Stimulated activated CD8-positive, alpha-beta memory T cell treated with anti-CD3 and anti-CD28 coated beads, Interleukin-15, amount 100 ng/mL, for 1 hour (primary cell): ENCODE results near the gene NNAT.
"Not testable (repeated sequence)": the region's sequence is repeated elsewhere in the genome, so short reads cannot be mapped to it uniquely, and the experiment has no call there.

Experiments
- DNase-seq: peaks from one replicate; pipeline ENCODE4 v3.0.0-alpha.2; 2020; ENCODE audit warnings: low read depth

Gene NNAT

GRCh38 chr20:37521061-37521771 is at the start of gene NNAT:
Gene NNAT (plus strand): TSS chr20:37521250. CDS start chr20:37521332, 82 bp downstream.
- DNase-seq, result no peak

GRCh38 chr20:37471741-37472235 is 49.3 kb upstream of the NNAT start:
- no peak for DNase-seq

- not testable (repeated sequence) for DNase-seq
Measured at GRCh38 chr20:37472435-37472834, 48.6 kb upstream of the NNAT start.

GRCh38 chr20:37473249-37474000 is 47.6 kb upstream of the NNAT start:
- DNase-seq, result no peak

GRCh38 chr20:37474386-37474785 is 46.7 kb upstream of the NNAT start:
- DNase-seq, result no peak

GRCh38 chr20:37475252-37475651 is 45.8 kb upstream of the NNAT start:
- DNase-seq, result no peak

GRCh38 chr20:37477041-37477440 is 44.0 kb upstream of the NNAT start:
- no peak for DNase-seq

- no peak for DNase-seq
Measured at GRCh38 chr20:37479266-37479665, 41.8 kb upstream of the NNAT start.

GRCh38 chr20:37479925-37480691 is 40.9 kb upstream of the NNAT start:
- DNase-seq, result no peak

GRCh38 chr20:37480919-37481318 is 40.1 kb upstream of the NNAT start:
- DNase-seq, result no peak

- DNase-seq, result no peak
Measured at GRCh38 chr20:37481610-37482009, 39.4 kb upstream of the NNAT start.

GRCh38 chr20:37484331-37484730 is 36.7 kb upstream of the NNAT start:
- DNase-seq, result no peak

- DNase-seq, result not testable (repeated sequence)
Measured at GRCh38 chr20:37486209-37486608, 34.8 kb upstream of the NNAT start.

GRCh38 chr20:37490663-37491350 is 30.2 kb upstream of the NNAT start:
- no peak for DNase-seq

GRCh38 chr20:37492096-37492625 is 28.9 kb upstream of the NNAT start:
- DNase-seq, result no peak

GRCh38 chr20:37492945-37493344 is 28.1 kb upstream of the NNAT start:
- no peak for DNase-seq

- no peak for DNase-seq
Measured at GRCh38 chr20:37494301-37494700, 26.7 kb upstream of the NNAT start.

GRCh38 chr20:37494796-37495195 is 26.3 kb upstream of the NNAT start:
- DNase-seq, result no peak

- no peak for DNase-seq
Measured at GRCh38 chr20:37498066-37498665, 22.9 kb upstream of the NNAT start.

GRCh38 chr20:37500311-37500710 is 20.7 kb upstream of the NNAT start:
- no peak for DNase-seq

GRCh38 chr20:37501940-37502339 is 19.1 kb upstream of the NNAT start:
- no peak for DNase-seq
